ENCODE data around the gene COPE.
A peak's percentile ranks its signal among the peaks of the same experiment; 100 is the strongest.
"Not testable (repeated sequence)": the region's sequence is repeated elsewhere in the genome, so short reads cannot be mapped to it uniquely, and the experiment has no call there.

COPE gene

GRCh38 chr19:18919086-18919899 is at the start of gene COPE, which contains the start of gene DDX49:
TSS of gene COPE (minus strand) at chr19:18919387. CDS start at chr19:18919348, 39 bp downstream.
TSS of gene DDX49 (plus strand) at chr19:18919715. CDS start at chr19:18919742, 27 bp downstream.
- DNase-seq (ENCODE audit: low read depth in 1 of 2, low spot score in 1 of 2) = peak; percentile 98 to 99
- in situ Hi-C loops (cut with HindIII; ENCODE audit: low pct_unique_long_range_greater_than_20kb, low sequenced_read_pairs) = no loop called here
- no peak for TF ChIP-seq JUND (IDR thresholded peaks at IDR 0.05; ENCODE audit: low read depth)

- no peak for TF ChIP-seq JUND (IDR thresholded peaks at IDR 0.05; ENCODE audit: low read depth)
- peak; percentile 31 to 60 for DNase-seq (ENCODE audit: low read depth in 1 of 2, low spot score in 1 of 2)
- in situ Hi-C loops (cut with HindIII; ENCODE audit: low pct_unique_long_range_greater_than_20kb, low sequenced_read_pairs) = no loop called here
These were observed 48.4 kb upstream of the COPE start for GRCh38 chr19:18967358-18968146.

- TF ChIP-seq JUND (IDR thresholded peaks at IDR 0.05; ENCODE audit: low read depth) = no peak
- peak in 1 of 2 experiments; percentile 74 for DNase-seq (ENCODE audit: low read depth in 1 of 2, low spot score in 1 of 2)
- in situ Hi-C loops (cut with HindIII; ENCODE audit: low pct_unique_long_range_greater_than_20kb, low sequenced_read_pairs) = no loop called here
These were observed 47.1 kb upstream of the COPE start for GRCh38 chr19:18966307-18966706.

GRCh38 chr19:18964121-18964520 is 44.9 kb upstream of the COPE start:
- in situ Hi-C loops (cut with HindIII; ENCODE audit: low pct_unique_long_range_greater_than_20kb, low sequenced_read_pairs) = no loop called here
- DNase-seq (ENCODE audit: low read depth in 1 of 2, low spot score in 1 of 2) = no peak
- TF ChIP-seq JUND (IDR thresholded peaks at IDR 0.05; ENCODE audit: low read depth) = no peak

- in situ Hi-C loops (cut with HindIII; ENCODE audit: low pct_unique_long_range_greater_than_20kb, low sequenced_read_pairs) = no loop called here
- TF ChIP-seq JUND (IDR thresholded peaks at IDR 0.05; ENCODE audit: low read depth) = no peak
- DNase-seq (ENCODE audit: low read depth in 1 of 2, low spot score in 1 of 2) = no peak
These were observed 42.8 kb upstream of the COPE start for GRCh38 chr19:18961767-18962620.

- no peak for DNase-seq (ENCODE audit: low read depth in 1 of 2, low spot score in 1 of 2)
These were observed 41.2 kb upstream of the COPE start for GRCh38 chr19:18960370-18960769.

GRCh38 chr19:18955042-18955441 is 35.9 kb upstream of the COPE start:
- no peak for DNase-seq (ENCODE audit: low read depth in 1 of 2, low spot score in 1 of 2)
- TF ChIP-seq JUND (IDR thresholded peaks at IDR 0.05; ENCODE audit: low read depth) = no peak
- in situ Hi-C loops (cut with HindIII; ENCODE audit: low pct_unique_long_range_greater_than_20kb, low sequenced_read_pairs) = no loop called here

More at GRCh38 chr19:18960370-18960769, 41.2 kb upstream of the COPE start:
- no peak for TF ChIP-seq JUND (IDR thresholded peaks at IDR 0.05; ENCODE audit: low read depth)
- in situ Hi-C loops (cut with HindIII; ENCODE audit: low pct_unique_long_range_greater_than_20kb, low sequenced_read_pairs) = no loop called here

- TF ChIP-seq JUND (IDR thresholded peaks at IDR 0.05; ENCODE audit: low read depth) = no peak
- DNase-seq (ENCODE audit: low read depth in 1 of 2, low spot score in 1 of 2) = no peak
- in situ Hi-C loops (cut with HindIII; ENCODE audit: low pct_unique_long_range_greater_than_20kb, low sequenced_read_pairs) = no loop called here
These were observed 34.9 kb upstream of the COPE start for GRCh38 chr19:18954094-18954493.

GRCh38 chr19:18952364-18953003 is 33.3 kb upstream of the COPE start:
- in situ Hi-C loops (cut with HindIII; ENCODE audit: low pct_unique_long_range_greater_than_20kb, low sequenced_read_pairs); DNase-seq (ENCODE audit: low read depth in 1 of 2, low spot score in 1 of 2): not testable (repeated sequence)

- no peak for TF ChIP-seq JUND (IDR thresholded peaks at IDR 0.05; ENCODE audit: low read depth)
- in situ Hi-C loops (cut with HindIII; ENCODE audit: low pct_unique_long_range_greater_than_20kb, low sequenced_read_pairs) = no loop called here
- DNase-seq (ENCODE audit: low read depth in 1 of 2, low spot score in 1 of 2) = peak in 1 of 2 experiments; percentile 36
These were observed 32.6 kb upstream of the COPE start for GRCh38 chr19:18951721-18952281.

- in situ Hi-C loops (cut with HindIII; ENCODE audit: low pct_unique_long_range_greater_than_20kb, low sequenced_read_pairs) = no loop called here
- TF ChIP-seq JUND (IDR thresholded peaks at IDR 0.05; ENCODE audit: low read depth) = no peak
These were observed 30.7 kb upstream of the COPE start for GRCh38 chr19:18949858-18950257.

More at GRCh38 chr19:18949858-18950257, 30.7 kb upstream of the COPE start:
- no peak for DNase-seq (ENCODE audit: low read depth in 1 of 2, low spot score in 1 of 2)

Data from T47D (cell line).